Activated naive CD4-positive, alpha-beta T cell treated with anti-CD3 and anti-CD28 coated beads, Interleukin-2, amount 50 U/mL, for 24 hours (primary cell): ENCODE data around the gene TMEM91.

ENCODE experiments used
- H3K27ac Mint-ChIP-seq: one replicate; pipeline ENCODE4 v1.8.0; 2021; ENCODE audit warnings: mild to moderate bottlenecking, mixed read lengths
- H3K27me3 Mint-ChIP-seq: one replicate; pipeline ENCODE4 v1.8.0; 2021; ENCODE audit warnings: mixed read lengths
- H3K36me3 Mint-ChIP-seq: one replicate; pipeline ENCODE4 v1.8.0; 2021; ENCODE audit warnings: mixed read lengths
- H3K4me1 Mint-ChIP-seq: one replicate; pipeline ENCODE4 v1.8.0; 2021; ENCODE audit warnings: mixed read lengths
- H3K4me3 Mint-ChIP-seq: one replicate; pipeline ENCODE4 v1.8.0; 2021; ENCODE audit warnings: mild to moderate bottlenecking, mixed read lengths
- H3K9me3 Mint-ChIP-seq: one replicate; pipeline ENCODE4 v1.8.0; 2021; ENCODE audit warnings: mixed read lengths

TMEM91 gene

GRCh38 chr19:41376241-41376997, at the start of gene TMEM91:
Gene TMEM91 (plus strand): TSS chr19:41376533. CDS start chr19:41378310, 1,777 bp downstream.
- Mint-ChIP-seq H3K4me3 (peak within 1 kb of the TSS; percentile 75), H3K27me3 (no peaks in the 10 kb centered on the region), H3K4me1 (peaks cover 19% of the 10 kb centered on the region), H3K27ac (peak within 1 kb of the TSS; percentile 78), H3K9me3 (no peaks in the 10 kb centered on the region), H3K36me3 (no peaks in the 10 kb centered on the region)

- Mint-ChIP-seq H3K27me3 (no peaks in the 10 kb centered on the region), H3K9me3 (no peaks in the 10 kb centered on the region)
Observed at GRCh38 chr19:41327076-41327575, 49.2 kb upstream of the TMEM91 start.

GRCh38 chr19:41327576-41328156, 48.7 kb upstream of the TMEM91 start:
- Mint-ChIP-seq H3K27ac (peak overlapping the region; percentile 98), H3K27me3 (no peaks in the 10 kb centered on the region), H3K9me3 (no peaks in the 10 kb centered on the region), H3K36me3 (peaks cover 12% of the 10 kb centered on the region), H3K4me3 (peak overlapping the region; percentile 85), H3K4me1 (peaks cover 75% of the 10 kb centered on the region)

More at GRCh38 chr19:41327076-41327575, 49.2 kb upstream of the TMEM91 start:
- Mint-ChIP-seq H3K36me3 (peaks cover 12% of the 10 kb centered on the region), H3K4me1 (peaks cover 70% of the 10 kb centered on the region), H3K4me3 (peak overlapping the region; percentile 81), H3K27ac (peak overlapping the region; percentile 97)

GRCh38 chr19:41328157-41328841, 48.0 kb upstream of the TMEM91 start:
- H3K27me3 Mint-ChIP-seq, result no peaks in the 10 kb centered on the region
- peaks cover 72% of the 10 kb centered on the region for H3K4me1 Mint-ChIP-seq
- H3K36me3 Mint-ChIP-seq, result peaks cover 13% of the 10 kb centered on the region
- H3K9me3 Mint-ChIP-seq, result no peaks in the 10 kb centered on the region
- peak overlapping the region; percentile 85 for H3K4me3 Mint-ChIP-seq
- peak overlapping the region; percentile 98 for H3K27ac Mint-ChIP-seq

GRCh38 chr19:41328842-41329225, 47.5 kb upstream of the TMEM91 start:
- no peaks in the 10 kb centered on the region for H3K27me3 Mint-ChIP-seq
- peaks cover 13% of the 10 kb centered on the region for H3K36me3 Mint-ChIP-seq
- H3K27ac Mint-ChIP-seq, result peak overlapping the region; percentile 98
- peaks cover 71% of the 10 kb centered on the region for H3K4me1 Mint-ChIP-seq
- peak overlapping the region; percentile 85 for H3K4me3 Mint-ChIP-seq
- H3K9me3 Mint-ChIP-seq, result no peaks in the 10 kb centered on the region

- Mint-ChIP-seq H3K9me3 (no peaks in the 10 kb centered on the region), H3K27me3 (no peaks in the 10 kb centered on the region), H3K4me1 (peaks cover 60% of the 10 kb centered on the region), H3K36me3 (peaks cover 13% of the 10 kb centered on the region), H3K4me3 (peak overlapping the region; percentile 15), H3K27ac (peak overlapping the region; percentile 95)
Observed at GRCh38 chr19:41330481-41330880, 45.9 kb upstream of the TMEM91 start.

- no peak overlapping the region for H3K27ac Mint-ChIP-seq
Observed at GRCh38 chr19:41330946-41331678, 45.2 kb upstream of the TMEM91 start.

GRCh38 chr19:41332000-41332399, 44.3 kb upstream of the TMEM91 start:
- Mint-ChIP-seq H3K4me3 (no peak overlapping the region), H3K27me3 (no peaks in the 10 kb centered on the region), H3K9me3 (no peaks in the 10 kb centered on the region), H3K36me3 (peaks cover 11% of the 10 kb centered on the region), H3K27ac (no peak overlapping the region), H3K4me1 (peaks cover 49% of the 10 kb centered on the region)

More at GRCh38 chr19:41330946-41331678, 45.2 kb upstream of the TMEM91 start:
- Mint-ChIP-seq H3K27me3 (no peaks in the 10 kb centered on the region), H3K4me3 (no peak overlapping the region), H3K9me3 (no peaks in the 10 kb centered on the region), H3K36me3 (peaks cover 13% of the 10 kb centered on the region), H3K4me1 (peaks cover 58% of the 10 kb centered on the region)

- H3K4me3 Mint-ChIP-seq, result no peak overlapping the region
- peaks cover 10% of the 10 kb centered on the region for H3K36me3 Mint-ChIP-seq
- no peak overlapping the region for H3K27ac Mint-ChIP-seq
- H3K27me3 Mint-ChIP-seq, result no peaks in the 10 kb centered on the region
- no peaks in the 10 kb centered on the region for H3K9me3 Mint-ChIP-seq
- H3K4me1 Mint-ChIP-seq, result peaks cover 48% of the 10 kb centered on the region
Observed at GRCh38 chr19:41332468-41332867, 43.9 kb upstream of the TMEM91 start.

- H3K4me3 Mint-ChIP-seq, result no peak overlapping the region
- no peaks in the 10 kb centered on the region for H3K27me3 Mint-ChIP-seq
- H3K27ac Mint-ChIP-seq, result peak overlapping the region; percentile 27
- H3K36me3 Mint-ChIP-seq, result peaks cover 12% of the 10 kb centered on the region
- H3K4me1 Mint-ChIP-seq, result peaks cover 36% of the 10 kb centered on the region
- H3K9me3 Mint-ChIP-seq, result no peaks in the 10 kb centered on the region
Observed at GRCh38 chr19:41334793-41335192, 41.5 kb upstream of the TMEM91 start.

- peaks cover 35% of the 10 kb centered on the region for H3K4me1 Mint-ChIP-seq
- no peaks in the 10 kb centered on the region for H3K9me3 Mint-ChIP-seq
- no peaks in the 10 kb centered on the region for H3K27me3 Mint-ChIP-seq
- H3K27ac Mint-ChIP-seq, result peak overlapping the region; percentile 51
- H3K4me3 Mint-ChIP-seq, result no peak overlapping the region
- H3K36me3 Mint-ChIP-seq, result peaks cover 12% of the 10 kb centered on the region
Observed at GRCh38 chr19:41335467-41335866, 40.9 kb upstream of the TMEM91 start.

GRCh38 chr19:41339936-41340335, 36.4 kb upstream of the TMEM91 start:
- no peaks in the 10 kb centered on the region for H3K27me3 Mint-ChIP-seq
- H3K4me1 Mint-ChIP-seq, result peaks cover 35% of the 10 kb centered on the region
- peak overlapping the region; percentile 30 for H3K27ac Mint-ChIP-seq

GRCh38 chr19:41341669-41342490, 34.5 kb upstream of the TMEM91 start:
- Mint-ChIP-seq H3K27ac (peak overlapping the region; percentile 35), H3K9me3 (no peaks in the 10 kb centered on the region), H3K27me3 (no peaks in the 10 kb centered on the region), H3K36me3 (peaks cover 8% of the 10 kb centered on the region), H3K4me1 (peaks cover 40% of the 10 kb centered on the region), H3K4me3 (peak overlapping the region; percentile 26)

More at GRCh38 chr19:41339936-41340335, 36.4 kb upstream of the TMEM91 start:
- H3K36me3 Mint-ChIP-seq, result peaks cover 8% of the 10 kb centered on the region
- H3K9me3 Mint-ChIP-seq, result no peaks in the 10 kb centered on the region
- no peak overlapping the region for H3K4me3 Mint-ChIP-seq

GRCh38 chr19:41344162-41344561, 32.2 kb upstream of the TMEM91 start:
- Mint-ChIP-seq H3K27me3 (no peaks in the 10 kb centered on the region), H3K9me3 (no peaks in the 10 kb centered on the region), H3K36me3 (peaks cover 14% of the 10 kb centered on the region), H3K27ac (peak overlapping the region; percentile 23), H3K4me1 (peaks cover 47% of the 10 kb centered on the region), H3K4me3 (no peak overlapping the region)
